KMS-11 (cell line): ENCODE data around the gene RAB38.

Source experiments
- H2AFZ ChIP-seq: fragments of 200-600 bp; sonication (generic); 2 replicates; pipeline ENCODE4 v1.6.1; 2016; ENCODE audit warnings: antibody characterized with exemption, mixed run types, low read depth
- H3K27ac ChIP-seq: fragments of 200-600 bp; sonication (generic); 2 replicates; pipeline ENCODE4 v1.6.1; 2016; ENCODE audit warnings: mild to moderate bottlenecking, mixed run types
- H3K27me3 ChIP-seq: fragments of 200-600 bp; sonication (generic); 2 replicates; pipeline ENCODE4 v1.6.1; 2017; ENCODE audit warnings: mild to moderate bottlenecking, low read depth, mixed run types, moderate library complexity; ENCODE audit not compliant: insufficient read depth
- H3K36me3 ChIP-seq: fragments of 200-600 bp; sonication (generic); 2 replicates; pipeline ENCODE4 v1.6.1; 2017; ENCODE audit warnings: mild to moderate bottlenecking, mixed run types; ENCODE audit not compliant: insufficient read depth
- H3K4me1 ChIP-seq: fragments of 200-600 bp; sonication (generic); 2 replicates; pipeline ENCODE4 v1.6.1; 2016; ENCODE audit warnings: mild to moderate bottlenecking, low read depth, mixed run types; ENCODE audit not compliant: poor library complexity, severe bottlenecking
- H3K4me2 ChIP-seq: fragments of 200-600 bp; sonication (generic); 2 replicates; pipeline ENCODE4 v1.7.0; 2016; ENCODE audit warnings: mild to moderate bottlenecking, mixed run types
- H3K4me3 ChIP-seq: fragments of 200-600 bp; sonication (generic); IDR thresholded peaks from 2 replicates; pipeline ENCODE4 v1.6.1; 2017; ENCODE audit warnings: low read depth, low read length, mixed read lengths; ENCODE audit not compliant: insufficient read depth
- H3K79me2 ChIP-seq: fragments of 200-600 bp; sonication (generic); 2 replicates; pipeline ENCODE4 v1.6.1; 2016; ENCODE audit warnings: low read depth, mixed run types; ENCODE audit not compliant: insufficient read depth
- H3K9ac ChIP-seq: fragments of 200-600 bp; sonication (generic); 2 replicates; pipeline ENCODE4 v1.6.1; 2016; ENCODE audit warnings: mild to moderate bottlenecking, mixed run types
- H4K20me1 ChIP-seq: fragments of 200-600 bp; sonication (generic); 2 replicates; pipeline ENCODE4 v1.6.1; 2016; ENCODE audit warnings: mild to moderate bottlenecking, mixed run types; ENCODE audit not compliant: insufficient read depth
- CTCF ChIP-seq: fragments of 200-600 bp; sonication (generic); conservative IDR thresholded peaks from 2 replicates; pipeline ENCODE4 v1.6.1; 2017; ENCODE audit warnings: low read depth, mild to moderate bottlenecking, antibody characterized with exemption, low read length, moderate library complexity, mixed read lengths

The RAB38 gene

GRCh38 chr11:88167853-88168252 lies 7.4 kb downstream of the RAB38 start:
- Histone ChIP-seq H2AFZ (no peak overlapping the region), H3K27me3 (no peaks in the 10 kb centered on the region), H4K20me1 (no peaks in the 10 kb centered on the region), H3K79me2 (no peaks in the 10 kb centered on the region), H3K4me1 (no peaks in the 10 kb centered on the region), H3K4me2 (no peak overlapping the region), H3K36me3 (no peaks in the 10 kb centered on the region), H3K9ac (no peak overlapping the region), H3K4me3 (no peak overlapping the region), H3K27ac (no peak overlapping the region)
- TF ChIP-seq CTCF, result no peak

GRCh38 chr11:88164806-88165585 lies 10.2 kb downstream of the RAB38 start:
- no peak overlapping the region for H2AFZ ChIP-seq
- no peaks in the 10 kb centered on the region for H4K20me1 ChIP-seq
- H3K4me2 ChIP-seq, result no peak overlapping the region
- no peak overlapping the region for H3K27ac ChIP-seq
- H3K4me1 ChIP-seq, result no peaks in the 10 kb centered on the region
- no peak overlapping the region for H3K9ac ChIP-seq
- no peaks in the 10 kb centered on the region for H3K27me3 ChIP-seq
- H3K79me2 ChIP-seq, result no peaks in the 10 kb centered on the region
- no peak overlapping the region for H3K4me3 ChIP-seq
- H3K36me3 ChIP-seq, result no peaks in the 10 kb centered on the region
- no peak for TF ChIP-seq CTCF

DNA sequence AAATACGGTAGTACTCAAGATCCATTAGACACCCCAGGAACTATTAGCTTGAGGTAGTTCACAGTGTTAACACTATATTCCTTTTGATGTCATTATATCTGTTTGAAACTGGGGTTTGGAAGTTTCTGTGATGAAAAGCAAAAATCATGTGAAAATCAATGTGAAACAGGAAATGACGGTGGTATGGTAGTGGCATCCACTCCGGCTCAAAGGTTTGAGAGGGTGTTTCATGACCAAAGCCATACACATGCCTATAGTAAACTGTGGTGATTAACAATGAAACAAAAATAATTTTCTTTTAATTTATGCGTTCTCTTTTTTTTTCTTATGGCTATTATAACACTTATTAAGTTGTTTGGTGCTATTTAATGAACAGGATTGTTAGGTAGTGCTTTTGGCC lies 10.9 kb downstream of the RAB38 start:
- Histone ChIP-seq H3K79me2 (no peaks in the 10 kb centered on the region), H2AFZ (no peak overlapping the region), H3K9ac (no peak overlapping the region), H3K4me3 (no peak overlapping the region), H3K27me3 (no peaks in the 10 kb centered on the region), H3K4me2 (no peak overlapping the region), H3K27ac (no peak overlapping the region), H3K4me1 (no peaks in the 10 kb centered on the region), H3K36me3 (no peaks in the 10 kb centered on the region), H4K20me1 (no peaks in the 10 kb centered on the region)
- TF ChIP-seq CTCF, result no peak

GRCh38 chr11:88158081-88158480 lies 17.2 kb downstream of the RAB38 start:
- Histone ChIP-seq H3K9ac (no peak overlapping the region), H3K27ac (no peak overlapping the region), H3K36me3 (no peaks in the 10 kb centered on the region), H2AFZ (no peak overlapping the region), H4K20me1 (no peaks in the 10 kb centered on the region), H3K4me2 (no peak overlapping the region), H3K27me3 (no peaks in the 10 kb centered on the region), H3K79me2 (no peaks in the 10 kb centered on the region), H3K4me3 (no peak overlapping the region), H3K4me1 (no peaks in the 10 kb centered on the region)
- TF ChIP-seq CTCF, result no peak
